HG03342 (cell line): Measurements from ENCODE around the gene PHACTR1.
"Not testable (repeated sequence)": the region's sequence is repeated elsewhere in the genome, so short reads cannot be mapped to it uniquely, and the experiment has no call there.

ENCODE experiments used
- ATAC-seq: cut with Tn5 transposase; IDR thresholded peaks from one replicate; pipeline ENCODE4 v1.9.1; 2021; ENCODE audit warnings: mild to moderate bottlenecking, moderate library complexity; ENCODE audit not compliant: unreplicated experiment

Gene PHACTR1

DNA sequence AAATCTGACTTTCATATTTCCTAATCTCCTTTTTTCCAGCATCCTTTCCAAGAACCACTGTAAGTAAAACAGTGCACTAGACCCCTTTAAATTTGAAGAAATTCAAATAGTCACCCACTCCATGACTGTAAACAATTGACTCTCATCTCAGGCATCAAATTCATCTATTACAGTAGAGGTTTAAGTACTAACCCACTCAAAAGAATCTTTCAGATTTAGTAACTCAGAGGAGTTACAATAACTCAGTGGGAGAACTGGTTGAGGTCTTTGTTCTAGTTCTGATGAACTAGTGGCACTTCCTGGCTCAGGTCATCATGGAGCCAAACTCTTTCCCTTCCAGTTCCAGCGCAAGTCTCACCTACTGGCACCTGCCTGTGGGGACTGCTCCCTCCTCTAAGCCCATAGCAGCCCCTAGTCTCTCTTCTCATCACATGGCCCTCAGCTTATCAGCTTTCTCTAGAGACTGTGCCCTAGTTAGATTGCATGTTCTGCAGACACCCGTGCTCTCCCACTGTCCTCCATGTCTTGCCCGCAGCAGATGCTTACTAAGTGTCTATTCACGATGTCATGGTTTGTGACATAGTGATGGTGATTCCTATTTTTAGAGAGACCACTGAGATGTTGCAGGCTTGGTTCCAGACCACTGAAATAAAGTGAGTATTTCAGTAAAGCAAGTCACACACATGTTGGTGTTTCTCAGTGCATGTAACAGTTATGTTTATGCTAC lies 415.5 kb downstream of the PHACTR1 start:
- ATAC-seq, result no peak

DNA sequence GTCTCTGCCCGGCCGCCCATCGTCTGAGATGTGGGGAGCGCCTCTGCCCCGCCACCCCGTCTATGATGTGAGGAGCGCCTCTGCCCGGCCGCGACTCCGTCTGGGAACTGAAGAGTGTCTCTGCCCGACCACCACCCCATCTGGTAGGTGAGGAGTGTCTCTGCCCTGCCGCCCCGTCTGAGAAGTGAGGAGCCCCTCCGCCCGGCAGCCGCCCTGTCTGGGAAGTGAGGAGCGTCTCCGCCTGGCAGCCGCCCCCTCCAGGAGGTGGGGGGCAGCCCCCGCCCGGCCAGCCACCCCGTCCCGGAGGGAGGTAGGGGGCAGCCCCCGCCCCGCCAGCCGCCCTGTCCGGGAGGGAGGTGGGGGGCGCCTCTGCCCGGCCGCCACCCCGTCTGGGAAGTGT lies 417.3 kb downstream of the PHACTR1 start:
- not testable (repeated sequence) for ATAC-seq

DNA sequence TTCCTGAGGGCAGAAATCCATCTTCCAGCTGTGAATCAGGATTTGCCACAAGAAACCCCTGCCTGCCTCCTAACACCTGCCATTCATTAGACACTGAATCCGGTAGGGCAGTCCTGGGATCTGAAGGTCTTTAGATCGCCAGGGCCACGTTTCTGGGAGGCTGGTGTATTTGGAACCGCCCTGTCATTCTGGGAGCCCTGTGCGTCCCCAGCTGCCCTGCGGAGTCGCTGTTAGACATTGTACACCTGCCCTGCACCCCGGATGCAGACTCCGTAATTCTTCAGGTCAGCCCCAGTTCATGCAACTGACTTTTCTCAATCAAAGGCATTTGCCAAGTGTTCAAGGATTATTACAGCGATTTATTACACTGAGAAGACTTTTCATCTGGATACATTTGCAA lies 418.6 kb downstream of the PHACTR1 start:
- ATAC-seq, result no peak

DNA sequence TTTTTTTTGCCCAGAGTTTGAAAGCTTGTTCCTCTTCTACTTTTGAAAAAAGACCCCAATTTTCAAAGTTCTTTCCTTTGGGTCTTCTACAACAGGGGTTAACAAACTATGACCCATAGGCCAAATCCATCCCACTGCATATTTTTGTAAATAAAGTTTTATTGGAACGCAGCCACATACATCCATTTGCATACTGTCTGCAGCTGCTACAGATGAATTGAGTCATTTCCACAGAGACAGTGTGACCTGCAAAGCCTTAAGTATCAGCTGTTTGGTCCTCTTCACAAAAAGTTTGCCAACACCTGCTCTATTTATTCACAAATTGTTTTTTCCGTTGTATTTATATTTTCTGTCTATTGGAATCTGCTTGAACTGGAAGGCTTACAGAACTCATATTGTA lies 422.6 kb downstream of the PHACTR1 start:
- ATAC-seq, result no peak

DNA sequence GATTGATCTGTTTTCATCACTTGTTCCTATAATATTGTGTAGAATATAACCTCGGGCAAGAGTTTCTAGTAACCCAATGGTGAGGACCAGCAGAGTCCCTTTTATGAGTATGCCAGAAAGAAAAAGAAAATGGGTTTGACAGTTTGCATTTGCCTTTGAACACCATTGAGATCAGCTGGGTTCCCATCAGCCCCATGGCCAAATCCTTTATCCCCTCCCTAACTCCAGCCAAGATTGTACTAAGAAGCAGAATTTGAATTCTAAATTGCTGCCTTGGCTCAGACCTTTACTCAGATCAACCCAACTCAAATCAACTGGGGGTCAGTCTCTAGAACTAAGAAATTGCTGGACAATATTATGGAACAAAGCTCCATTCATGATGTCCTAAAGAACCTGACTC lies 424.4 kb downstream of the PHACTR1 start:
- no peak for ATAC-seq

DNA sequence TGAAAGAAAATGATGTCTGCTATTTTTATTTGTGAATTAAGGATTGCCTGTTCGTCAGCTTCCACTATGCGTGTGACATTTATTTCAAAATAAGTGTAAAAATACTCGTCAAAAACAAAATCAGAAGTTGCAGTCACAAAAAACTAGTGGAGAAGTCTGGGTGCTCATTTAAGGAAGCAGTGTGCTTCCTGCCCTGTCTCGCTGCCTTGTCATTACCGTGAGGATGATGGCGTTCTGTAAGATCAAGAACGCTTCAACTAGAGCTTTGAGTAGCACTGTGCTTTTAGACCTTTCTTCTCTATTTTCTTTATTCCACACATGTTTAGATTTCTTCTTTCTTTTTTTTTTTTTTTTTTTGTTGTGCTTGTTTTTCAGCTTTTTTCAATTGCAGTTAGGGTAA lies 424.8 kb downstream of the PHACTR1 start:
- ATAC-seq, result no peak

DNA sequence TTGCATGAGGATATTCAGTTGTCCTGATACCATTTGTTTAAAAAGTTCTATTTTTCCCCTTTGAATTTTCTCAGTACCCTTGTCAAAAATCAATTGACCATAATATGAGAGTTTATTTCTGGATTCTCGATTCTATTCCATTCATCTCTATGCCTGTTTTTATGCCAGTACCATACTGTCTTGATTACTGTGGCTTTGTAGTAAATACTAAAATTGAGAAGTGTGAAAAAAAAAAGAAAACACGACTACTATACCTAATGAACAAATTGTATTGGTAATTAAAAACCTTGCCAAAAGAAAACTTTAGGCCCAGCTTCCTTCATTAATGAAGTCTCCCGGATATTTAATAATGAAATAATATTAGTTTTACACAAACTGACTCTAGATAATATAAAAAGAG lies 426.0 kb downstream of the PHACTR1 start:
- no peak for ATAC-seq

DNA sequence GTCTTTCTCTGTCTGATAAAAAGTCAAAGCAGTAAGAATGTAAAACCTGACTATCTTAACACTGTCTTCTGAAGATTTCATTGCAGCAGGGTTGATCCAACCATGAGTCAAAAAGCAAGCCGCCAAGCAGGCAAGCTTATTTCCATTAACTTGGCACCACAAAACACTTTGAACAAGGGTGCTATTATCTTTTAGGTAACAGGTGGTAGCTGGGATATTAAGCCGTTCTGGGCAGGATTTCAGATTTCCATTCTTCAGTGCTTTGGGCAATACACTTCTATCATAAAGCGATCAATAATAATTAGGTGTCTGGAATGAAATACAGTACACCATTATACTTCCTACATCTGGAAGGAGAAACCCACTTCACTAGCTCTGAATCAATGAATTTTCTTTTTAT lies 429.9 kb downstream of the PHACTR1 start:
- no peak for ATAC-seq

DNA sequence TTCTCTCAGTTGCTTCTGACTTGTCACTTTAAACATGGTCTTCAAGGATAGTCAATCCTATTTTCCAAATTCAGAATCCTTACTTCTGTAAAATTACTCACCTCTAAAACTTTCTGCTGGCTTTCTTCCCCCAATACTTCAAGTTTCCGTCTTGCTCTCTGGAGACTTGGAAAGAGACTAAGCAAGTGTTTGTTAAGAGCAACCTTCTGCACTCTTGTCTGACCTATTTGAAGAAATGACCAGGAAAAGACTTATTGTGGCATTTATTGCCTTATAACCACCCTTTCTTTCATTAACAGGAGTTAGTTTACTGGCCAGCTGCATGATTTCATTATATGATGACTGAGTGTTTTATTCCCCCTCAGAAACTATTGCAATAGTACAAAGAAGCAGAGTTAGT lies 430.8 kb downstream of the PHACTR1 start:
- no peak for ATAC-seq

DNA sequence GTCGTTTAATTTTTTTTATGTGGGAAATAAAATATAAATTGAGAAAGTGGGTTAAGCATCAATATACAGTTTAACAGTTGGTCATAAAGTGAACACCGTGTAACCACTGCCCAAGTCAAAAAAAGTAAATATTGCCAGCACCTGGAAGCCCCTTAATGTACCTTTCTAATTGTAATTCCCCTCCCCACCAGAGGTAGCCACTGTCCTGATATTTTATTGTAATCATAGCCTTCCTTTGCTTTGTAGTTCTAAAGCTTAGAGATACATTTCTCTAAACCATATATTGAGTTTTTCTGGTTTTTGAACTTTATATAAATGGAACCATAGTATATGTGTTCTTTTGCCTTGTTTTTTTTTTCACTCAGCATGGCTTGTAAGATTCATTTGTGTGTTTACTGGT lies 431.2 kb downstream of the PHACTR1 start:
- no peak for ATAC-seq

DNA sequence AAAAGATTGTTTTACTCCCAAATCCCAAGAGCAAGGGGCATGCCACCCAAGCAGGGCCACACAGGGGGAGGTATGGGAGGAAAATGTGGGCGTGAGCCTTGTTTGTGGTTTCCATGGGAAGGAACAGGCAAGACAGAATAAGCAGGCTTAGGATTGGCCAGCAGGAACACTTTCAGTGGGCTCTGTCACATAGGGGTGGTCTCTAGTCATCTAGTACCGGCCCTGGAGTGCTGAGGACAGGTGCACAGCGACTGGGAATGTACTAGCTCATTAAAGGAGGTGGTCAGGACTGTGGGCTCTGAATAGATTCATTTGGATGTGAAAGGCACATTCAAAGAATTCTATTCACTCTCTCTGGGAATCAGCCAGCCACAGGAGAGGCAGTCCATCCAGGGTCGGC lies 436.2 kb downstream of the PHACTR1 start:
- no peak for ATAC-seq

DNA sequence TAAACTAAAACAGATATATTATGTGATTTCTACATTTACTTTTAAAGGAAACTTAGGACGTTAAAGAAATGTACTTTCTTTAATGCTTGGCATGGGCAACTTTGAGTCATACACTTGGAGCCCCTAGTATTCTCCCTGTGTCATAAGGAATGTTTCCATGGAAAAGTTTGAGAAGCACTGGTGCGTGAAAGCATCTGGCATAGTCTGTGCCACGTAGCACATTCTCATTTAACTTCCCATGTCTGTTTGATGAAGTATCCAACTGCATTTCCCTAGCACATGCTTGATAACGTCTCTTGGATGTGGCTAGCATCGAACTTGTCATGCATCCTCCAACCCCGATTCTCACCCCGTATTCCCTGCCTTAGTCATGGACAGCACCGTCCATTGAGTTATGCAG lies 439.8 kb downstream of the PHACTR1 start:
- no peak for ATAC-seq

DNA sequence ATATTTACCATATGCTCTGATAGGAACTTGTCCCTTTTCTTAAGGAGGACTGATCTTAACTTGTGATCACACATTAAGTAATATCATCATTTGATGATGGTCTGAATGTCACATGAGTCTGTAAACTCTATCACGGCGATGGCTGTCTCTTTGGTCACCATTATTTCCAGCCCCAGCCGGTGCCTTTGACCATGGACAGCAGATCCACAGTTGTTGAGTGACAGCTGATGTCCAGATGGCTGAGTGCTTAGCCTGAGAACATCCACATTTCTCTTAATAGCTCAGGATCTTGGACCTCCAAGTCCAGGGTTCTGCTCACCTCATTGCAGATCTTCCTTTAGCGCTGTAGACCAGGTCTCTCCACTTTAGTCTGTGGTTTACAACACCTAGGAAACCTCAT lies 440.7 kb downstream of the PHACTR1 start:
- ATAC-seq, result no peak

DNA sequence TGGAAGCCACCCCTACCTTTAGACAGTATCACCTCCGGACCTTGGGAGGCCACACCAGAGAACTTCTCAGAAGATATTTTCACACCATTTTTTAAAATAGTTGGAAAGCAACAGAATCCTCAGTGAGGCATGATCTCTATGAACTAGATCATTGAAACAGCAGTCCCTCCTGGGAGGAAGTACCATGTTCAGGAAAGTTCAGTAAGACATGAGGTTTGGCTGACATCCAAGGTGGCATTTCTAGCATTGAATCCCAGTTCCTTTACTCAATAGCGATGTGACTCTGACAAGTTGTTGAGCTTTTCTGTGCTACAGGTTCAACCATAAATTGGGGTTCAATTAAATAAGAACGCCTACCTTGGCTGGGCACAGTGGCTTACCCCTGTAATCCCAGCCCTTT lies 442.7 kb downstream of the PHACTR1 start:
- no peak for ATAC-seq

DNA sequence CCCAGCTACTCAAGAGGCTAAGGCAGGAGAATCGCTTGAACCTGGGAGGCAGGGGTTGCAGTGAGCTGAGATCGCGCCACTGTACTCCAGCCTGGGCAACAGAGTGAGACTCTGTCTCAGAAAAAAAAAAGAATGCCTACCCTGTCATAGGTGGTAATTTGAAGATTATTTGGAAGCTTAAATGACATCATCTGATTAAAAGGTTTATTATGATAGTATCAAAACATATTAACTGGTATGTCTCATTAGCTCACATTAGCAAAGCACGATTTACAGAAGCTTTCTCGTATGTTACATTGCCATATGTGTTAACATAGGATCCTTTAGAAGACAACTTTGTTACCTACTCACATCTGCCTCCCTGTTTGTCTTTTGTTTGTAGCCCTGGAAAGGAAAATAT lies 443.3 kb downstream of the PHACTR1 start:
- ATAC-seq, result not testable (repeated sequence)

DNA sequence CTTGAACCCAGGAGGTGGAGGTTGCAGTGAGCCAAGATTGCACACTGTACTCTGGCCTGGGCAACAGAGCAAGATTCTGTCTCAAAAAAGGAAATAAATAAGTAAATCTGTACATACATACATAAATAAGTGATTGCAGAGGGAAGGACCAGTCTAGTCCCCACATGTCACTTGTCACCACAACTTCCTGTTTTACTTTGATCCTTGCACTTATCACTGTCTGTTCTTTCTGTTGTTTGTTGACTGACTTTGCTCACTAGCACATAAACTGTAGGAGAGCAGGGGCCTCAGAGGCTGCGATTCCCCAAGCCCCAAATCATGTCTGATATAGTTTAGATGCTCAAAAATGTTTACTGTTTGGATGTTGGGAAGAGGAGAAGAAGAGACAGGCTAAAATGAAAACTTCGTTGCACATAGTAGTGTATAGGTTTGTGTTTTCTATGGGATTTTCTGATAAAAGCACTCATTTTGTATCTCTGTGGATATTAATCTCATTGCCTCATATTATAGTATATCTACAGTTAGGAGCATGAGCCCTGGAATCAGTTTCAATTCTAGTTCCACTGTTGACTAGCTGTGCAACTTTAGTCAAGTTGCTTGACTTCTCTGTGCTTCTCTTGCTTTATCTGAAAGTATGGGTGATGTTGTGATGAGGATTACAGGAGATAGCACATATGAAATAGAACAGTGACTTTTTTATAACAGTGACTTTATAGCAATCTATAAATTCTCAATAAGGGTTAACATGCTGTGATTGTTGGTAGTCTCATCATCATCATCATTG lies 446.8 kb downstream of the PHACTR1 start:
- no peak for ATAC-seq

DNA sequence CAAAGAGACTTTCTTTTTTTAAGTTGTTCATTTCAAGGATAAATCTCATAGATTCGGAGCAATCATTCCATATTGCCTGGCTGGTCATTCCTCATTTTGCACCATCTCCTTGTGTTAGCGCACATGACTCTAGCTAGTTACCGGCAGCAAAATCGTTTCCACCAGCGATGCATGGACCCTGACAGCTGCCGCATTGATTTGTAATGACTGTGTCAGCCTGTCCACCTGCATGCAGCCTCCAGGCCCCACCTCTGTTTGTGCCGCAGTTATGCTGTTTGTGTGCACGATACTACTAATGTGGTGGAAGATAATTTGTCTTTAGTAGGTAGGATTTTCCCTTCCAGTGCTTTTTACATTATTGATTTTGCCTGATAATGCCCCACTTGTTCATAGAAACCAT lies 447.7 kb downstream of the PHACTR1 start:
- ATAC-seq, result no peak

DNA sequence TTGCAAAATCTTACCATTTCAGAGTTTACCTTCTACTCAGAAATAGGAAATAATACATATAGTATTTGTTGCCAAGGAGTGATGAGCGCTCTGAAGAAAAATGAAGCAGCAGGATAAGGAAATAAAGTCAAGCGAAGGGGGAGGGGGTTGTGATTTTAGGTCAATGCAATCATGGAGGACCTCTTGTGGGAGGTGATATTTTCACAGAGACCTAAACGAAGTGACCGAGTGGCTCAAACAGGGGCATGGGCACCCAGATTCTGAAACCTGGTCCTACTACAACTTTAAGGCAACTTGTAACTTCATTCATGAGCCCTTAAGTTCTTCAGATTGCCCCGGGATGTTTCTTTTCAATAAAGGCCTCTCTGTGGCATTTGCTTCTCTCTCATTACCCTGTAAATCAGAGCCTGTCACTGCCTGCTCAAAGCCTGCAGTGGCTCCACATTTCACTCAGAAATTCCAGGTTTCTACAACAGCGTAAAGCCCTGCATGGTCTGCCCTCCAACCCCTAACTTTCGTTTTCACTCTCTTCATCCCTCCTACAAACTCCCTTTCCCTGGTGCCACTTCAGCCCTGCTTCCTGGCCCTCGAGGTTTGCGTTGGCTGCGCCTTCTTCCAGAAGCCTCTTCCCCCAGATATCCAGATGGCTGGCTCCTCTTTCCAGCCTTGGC lies 449.1 kb downstream of the PHACTR1 start:
- ATAC-seq, result no peak

DNA sequence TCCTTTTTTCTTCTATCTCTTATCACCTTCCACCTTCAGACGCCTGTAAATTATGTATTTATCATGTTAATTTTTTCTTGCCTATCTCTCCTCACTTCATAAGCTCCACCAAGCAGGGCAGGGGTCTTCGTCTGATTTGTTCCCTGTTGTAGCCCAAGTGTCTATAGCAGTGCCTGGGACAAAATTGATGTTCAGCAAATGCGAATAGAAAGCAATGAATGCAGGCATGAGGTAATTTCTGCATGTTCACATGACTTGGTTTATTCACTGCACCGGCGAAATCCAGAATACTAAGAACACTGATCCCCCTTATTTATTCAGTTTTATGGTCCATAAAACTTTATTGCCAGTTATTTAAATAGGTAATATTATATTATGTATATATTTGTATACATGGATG lies 449.7 kb downstream of the PHACTR1 start:
- no peak for ATAC-seq

DNA sequence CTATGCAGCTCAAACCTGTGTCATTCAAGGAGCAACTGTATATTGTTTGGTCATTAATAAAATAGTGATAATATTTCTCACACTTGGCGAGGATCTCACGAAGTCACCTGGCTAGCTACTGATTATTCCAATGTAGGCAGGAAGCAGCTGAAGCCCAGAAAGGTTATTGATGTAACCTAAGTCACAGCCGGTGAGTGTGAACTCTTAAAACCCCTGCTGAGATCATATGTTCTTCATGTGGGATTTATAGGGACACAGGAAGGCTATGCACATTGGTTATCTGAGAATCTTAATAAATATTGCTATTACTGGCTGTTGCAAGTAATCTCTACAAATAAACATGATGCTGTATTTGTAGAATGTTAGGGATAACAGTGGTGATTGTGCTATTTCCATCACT lies 450.3 kb downstream of the PHACTR1 start:
- no peak for ATAC-seq

DNA sequence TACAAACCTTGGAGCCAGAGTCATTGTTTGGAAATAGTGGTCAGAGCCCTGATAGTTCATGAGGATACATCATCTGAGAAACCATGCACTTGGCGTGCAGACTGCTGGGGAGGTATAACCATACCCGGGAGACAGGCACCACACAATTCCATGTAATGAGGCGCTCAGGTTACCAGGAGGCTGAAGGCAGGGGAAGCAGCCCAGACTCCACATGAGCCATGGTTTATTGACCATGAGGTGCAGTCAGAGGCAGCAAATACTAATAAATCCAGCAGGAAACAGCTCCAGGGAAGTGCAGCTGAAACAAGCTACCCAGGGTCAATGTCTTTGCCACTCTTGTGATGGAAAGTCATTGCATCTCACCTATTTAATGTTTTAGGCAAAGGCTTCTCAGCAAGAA lies 455.7 kb downstream of the PHACTR1 start:
- ATAC-seq, result no peak

DNA sequence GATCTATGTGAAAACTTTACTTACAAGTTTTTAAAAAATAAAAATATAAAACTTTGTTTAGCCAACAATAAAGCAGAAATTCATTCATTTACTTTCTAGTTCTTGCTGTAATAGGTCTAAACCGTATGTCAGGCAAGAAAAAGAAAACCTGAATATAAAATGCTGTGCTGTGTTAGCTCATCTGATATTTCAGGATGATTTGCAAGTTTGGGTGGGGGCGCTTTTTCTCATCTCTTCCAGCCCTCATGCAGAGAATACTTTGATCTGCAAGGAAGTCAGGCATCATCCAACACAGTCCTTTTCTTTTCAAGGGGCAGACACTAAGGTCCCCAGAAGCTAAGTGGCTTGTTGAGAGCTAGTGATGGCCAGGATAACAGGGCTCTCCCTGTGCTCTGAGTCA lies 458.5 kb downstream of the PHACTR1 start:
- ATAC-seq, result no peak
